Measurements from ENCODE around the gene SH3GL3.
A peak's percentile ranks its signal among the peaks of the same experiment; 100 is the strongest.

Gene SH3GL3

DNA sequence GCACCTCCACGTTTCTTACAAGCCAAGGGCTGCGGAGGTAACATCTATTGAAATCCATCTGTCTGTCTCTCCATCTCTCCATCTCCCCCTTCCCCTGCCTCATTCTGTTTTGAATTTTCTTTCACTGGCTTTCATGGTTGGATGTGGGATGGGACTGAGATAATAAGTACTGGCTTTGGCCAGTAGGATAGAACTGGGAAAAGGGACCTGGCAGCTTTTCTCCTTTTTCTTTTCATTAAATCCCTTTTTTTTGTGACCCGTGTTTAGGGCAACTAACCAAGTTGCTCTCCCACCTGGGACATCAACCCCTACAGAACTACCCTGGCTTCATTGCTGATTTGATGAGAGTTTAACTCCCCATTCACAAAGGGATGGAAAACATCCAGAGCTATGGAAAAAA is 139.9 kb downstream of the SH3GL3 start:
- CTCF ChIA-PET: interaction anchor here (0.6 to 2.5 kb wide), 4 partner anchors 9 to 1034 kb away, joined by 4 to 11 read pairs (median 7); no protein-coding TSS in a partner anchor
- POLR2A ChIA-PET: no interaction called here
- no peaks in the 10 kb centered on the region for H3K36me3 ChIP-seq (ENCODE audit: control insufficient read depth in 2 of 2, insufficient read depth in 1 of 2, low read length in 2 of 2)
- H3K9me3 ChIP-seq (ENCODE audit: control insufficient read depth, insufficient read depth, low read depth, low read length): no peaks in the 10 kb centered on the region
- no peak for TF ChIP-seq KLF10 (tag by site-specific recombination; IDR thresholded peaks at IDR 0.05)
- TF ChIP-seq, protein P1, sequence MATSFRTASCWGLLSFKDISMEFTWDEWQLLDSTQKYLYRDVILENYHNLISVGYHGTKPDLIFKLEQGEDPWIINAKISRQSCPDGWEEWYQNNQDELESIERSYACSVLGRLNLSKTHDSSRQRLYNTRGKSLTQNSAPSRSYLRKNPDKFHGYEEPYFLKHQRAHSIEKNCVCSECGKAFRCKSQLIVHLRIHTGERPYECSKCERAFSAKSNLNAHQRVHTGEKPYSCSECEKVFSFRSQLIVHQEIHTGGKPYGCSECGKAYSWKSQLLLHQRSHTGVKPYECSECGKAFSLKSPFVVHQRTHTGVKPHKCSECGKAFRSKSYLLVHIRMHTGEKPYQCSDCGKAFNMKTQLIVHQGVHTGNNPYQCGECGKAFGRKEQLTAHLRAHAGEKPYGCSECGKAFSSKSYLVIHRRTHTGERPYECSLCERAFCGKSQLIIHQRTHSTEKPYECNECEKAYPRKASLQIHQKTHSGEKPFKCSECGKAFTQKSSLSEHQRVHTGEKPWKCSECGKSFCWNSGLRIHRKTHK (tag by site-specific recombination; IDR thresholded peaks at IDR 0.05): no peak
- no peak overlapping the region for H3K27ac ChIP-seq (ENCODE audit: extremely low read depth, low read depth, low read length)
- no peak overlapping the region for H3K4me3 ChIP-seq (ENCODE audit: low read depth, low read length)
- H3K4me1 ChIP-seq (ENCODE audit: control insufficient read depth, insufficient read depth, low read length): no peaks in the 10 kb centered on the region

DNA sequence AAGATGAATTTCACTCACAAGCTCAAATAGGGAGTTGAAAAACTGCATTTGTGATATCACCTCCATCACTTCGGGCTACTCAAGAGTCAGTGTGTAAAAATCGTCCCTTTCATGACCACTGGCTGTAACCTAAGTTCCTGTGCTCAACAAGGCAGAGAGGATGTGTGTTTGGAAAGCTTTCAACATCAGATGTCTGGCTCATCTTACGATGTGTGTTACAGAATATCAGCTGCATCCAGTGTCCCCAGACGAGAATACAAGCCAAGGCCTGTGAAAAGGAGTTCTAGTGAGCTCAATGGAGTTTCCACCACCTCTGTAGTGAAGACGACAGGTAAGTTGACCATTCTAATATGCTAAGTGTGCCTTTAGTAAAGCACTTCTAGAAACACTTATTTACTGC is 141.3 kb downstream of the SH3GL3 start:
- Histone ChIP-seq H3K9me3 (ENCODE audit: control insufficient read depth, insufficient read depth, low read depth, low read length) (no peaks in the 10 kb centered on the region), H3K4me3 (ENCODE audit: low read depth, low read length) (no peak overlapping the region), H3K36me3 (ENCODE audit: control insufficient read depth in 2 of 2, insufficient read depth in 1 of 2, low read length in 2 of 2) (no peaks in the 10 kb centered on the region), H3K27ac (ENCODE audit: extremely low read depth, low read depth, low read length) (no peak overlapping the region), H3K4me1 (ENCODE audit: control insufficient read depth, insufficient read depth, low read length) (no peaks in the 10 kb centered on the region)
- TF ChIP-seq ZNF155 (tag by site-specific recombination; IDR thresholded peaks at IDR 0.05) (no peak), ZNF707 (tag by site-specific recombination; IDR thresholded peaks at IDR 0.05) (no peak)
- TF ChIP-seq, protein P2, sequence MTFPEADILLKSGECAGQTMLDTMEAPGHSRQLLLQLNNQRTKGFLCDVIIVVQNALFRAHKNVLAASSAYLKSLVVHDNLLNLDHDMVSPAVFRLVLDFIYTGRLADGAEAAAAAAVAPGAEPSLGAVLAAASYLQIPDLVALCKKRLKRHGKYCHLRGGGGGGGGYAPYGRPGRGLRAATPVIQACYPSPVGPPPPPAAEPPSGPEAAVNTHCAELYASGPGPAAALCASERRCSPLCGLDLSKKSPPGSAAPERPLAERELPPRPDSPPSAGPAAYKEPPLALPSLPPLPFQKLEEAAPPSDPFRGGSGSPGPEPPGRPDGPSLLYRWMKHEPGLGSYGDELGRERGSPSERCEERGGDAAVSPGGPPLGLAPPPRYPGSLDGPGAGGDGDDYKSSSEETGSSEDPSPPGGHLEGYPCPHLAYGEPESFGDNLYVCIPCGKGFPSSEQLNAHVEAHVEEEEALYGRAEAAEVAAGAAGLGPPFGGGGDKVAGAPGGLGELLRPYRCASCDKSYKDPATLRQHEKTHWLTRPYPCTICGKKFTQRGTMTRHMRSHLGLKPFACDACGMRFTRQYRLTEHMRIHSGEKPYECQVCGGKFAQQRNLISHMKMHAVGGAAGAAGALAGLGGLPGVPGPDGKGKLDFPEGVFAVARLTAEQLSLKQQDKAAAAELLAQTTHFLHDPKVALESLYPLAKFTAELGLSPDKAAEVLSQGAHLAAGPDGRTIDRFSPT (tag by site-specific recombination; IDR thresholded peaks at IDR 0.05): no peak
- ChIA-PET CTCF (interaction anchor here (1.0 kb wide), 1 partner anchor 23 kb away, joined by 3 read pairs; no protein-coding TSS in a partner anchor), POLR2A (no interaction called here)

DNA sequence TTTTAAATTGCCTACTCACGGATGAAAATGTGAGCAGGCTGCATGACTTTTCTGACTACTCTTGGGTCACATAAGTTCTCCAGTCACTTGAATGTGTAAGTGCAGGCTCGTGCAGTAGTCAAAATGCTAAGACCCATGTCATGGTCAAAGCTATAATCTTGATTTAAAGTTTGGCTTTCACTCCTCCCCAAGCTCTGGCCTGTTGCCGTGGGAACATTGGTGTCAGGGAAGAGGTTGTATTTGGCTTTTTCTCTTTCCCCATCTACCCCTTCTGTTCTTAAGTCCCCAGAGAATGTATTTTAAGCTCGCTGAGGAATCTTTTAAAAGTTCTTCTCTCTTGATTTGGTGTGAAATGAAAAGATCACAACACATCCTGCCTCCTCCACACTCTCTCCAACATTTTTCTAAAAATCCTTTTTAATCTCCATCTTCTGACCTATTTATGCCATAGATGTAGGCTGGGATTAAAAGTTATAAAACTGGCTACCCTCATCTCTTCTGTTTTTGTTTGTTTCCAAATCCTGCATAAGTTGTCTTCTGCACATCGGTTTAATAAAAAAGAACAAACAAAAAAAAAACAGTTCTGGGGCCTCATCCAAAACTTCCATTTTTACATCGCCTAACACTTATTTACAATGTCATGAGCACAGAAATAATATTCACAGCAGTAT is 145.4 kb downstream of the SH3GL3 start:
- H3K4me3 ChIP-seq (ENCODE audit: low read depth, low read length): no peak overlapping the region
- no peaks in the 10 kb centered on the region for H3K4me1 ChIP-seq (ENCODE audit: control insufficient read depth, insufficient read depth, low read length)
- H3K9me3 ChIP-seq (ENCODE audit: control insufficient read depth, insufficient read depth, low read depth, low read length): no peaks in the 10 kb centered on the region
- ChIA-PET CTCF (interaction anchor here (0.6 to 1.9 kb wide), 4 partner anchors 21 to 1006 kb away, joined by 3 to 7 read pairs (median 4); no protein-coding TSS in a partner anchor), POLR2A (no interaction called here)
- no peak overlapping the region for H3K27ac ChIP-seq (ENCODE audit: extremely low read depth, low read depth, low read length)
- no peaks in the 10 kb centered on the region; a peak in 1 of 3 replicates for H3K36me3 ChIP-seq (ENCODE audit: control insufficient read depth in 2 of 2, insufficient read depth in 1 of 2, low read length in 2 of 2)
- no peak for TF ChIP-seq ZNF114 (tag by site-specific recombination; IDR thresholded peaks at IDR 0.05)

DNA sequence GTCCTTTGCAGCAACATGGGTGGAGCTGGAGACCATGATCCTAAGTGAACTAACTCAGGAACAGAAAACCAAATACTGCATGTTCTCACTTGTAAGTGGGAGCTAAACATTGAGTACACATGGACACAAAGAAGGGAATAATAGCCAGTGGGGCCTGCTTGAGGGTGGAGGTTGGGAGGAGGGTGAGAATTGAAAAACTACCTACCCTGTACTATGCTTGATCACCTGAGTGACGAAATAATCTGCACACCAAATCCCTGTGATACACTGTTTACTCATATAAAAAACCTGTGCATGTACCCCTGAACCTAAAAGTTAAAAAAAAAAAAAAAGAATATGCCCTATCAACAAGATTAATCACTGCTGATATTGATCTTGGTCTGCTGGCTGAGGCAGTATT is 148.1 kb downstream of the SH3GL3 start:
- Histone ChIP-seq H3K36me3 (ENCODE audit: control insufficient read depth in 2 of 2, insufficient read depth in 1 of 2, low read length in 2 of 2) (no peaks in the 10 kb centered on the region; a peak in 1 of 3 replicates), H3K4me3 (ENCODE audit: low read depth, low read length) (no peak overlapping the region), H3K4me1 (ENCODE audit: control insufficient read depth, insufficient read depth, low read length) (no peaks in the 10 kb centered on the region), H3K27ac (ENCODE audit: extremely low read depth, low read depth, low read length) (no peak overlapping the region), H3K9me3 (ENCODE audit: control insufficient read depth, insufficient read depth, low read depth, low read length) (no peaks in the 10 kb centered on the region)
- POLR2A ChIA-PET: no interaction called here
- CTCF ChIA-PET: interaction anchor here (0.6 kb wide), 1 partner anchor 24 kb away, joined by 3 read pairs; no protein-coding TSS in a partner anchor
- TF ChIP-seq ZNF302 (tag by site-specific recombination; IDR thresholded peaks at IDR 0.05; ENCODE audit: low read depth) (no peak), KLF10 (tag by site-specific recombination; IDR thresholded peaks at IDR 0.05) (no peak), GLIS2 (tag by site-specific recombination; IDR thresholded peaks at IDR 0.05) (no peak), ZBTB7A (tag by site-specific recombination; IDR thresholded peaks at IDR 0.05; ENCODE audit: low read depth) (no peak), ZNF146 (tag by site-specific recombination; IDR thresholded peaks at IDR 0.05) (0 out of 2 replicates have a peak, but pooled peaks have one; percentile 11), ZNF248 (tag by site-specific recombination; IDR thresholded peaks at IDR 0.05) (no peak), ZNF10 (tag by site-specific recombination; IDR thresholded peaks at IDR 0.05) (no peak), TRIM28 (IDR thresholded peaks at IDR 0.05; ENCODE audit: borderline replicate concordance, low read length) (0 out of 2 replicates have a peak, but pooled peaks have one; percentile 35), KLF7 (tag by site-specific recombination; IDR thresholded peaks at IDR 0.05; ENCODE audit: borderline replicate concordance) (no peak), ZNF366 (tag by site-specific recombination; conservative IDR thresholded peaks at IDR 0.05) (no peak), ZFHX2 (tag by site-specific recombination; conservative IDR thresholded peaks at IDR 0.05) (no peak), ZNF214 (tag by site-specific recombination; IDR thresholded peaks at IDR 0.05; ENCODE audit: borderline replicate concordance) (no peak)
- TF ChIP-seq, protein P3, sequence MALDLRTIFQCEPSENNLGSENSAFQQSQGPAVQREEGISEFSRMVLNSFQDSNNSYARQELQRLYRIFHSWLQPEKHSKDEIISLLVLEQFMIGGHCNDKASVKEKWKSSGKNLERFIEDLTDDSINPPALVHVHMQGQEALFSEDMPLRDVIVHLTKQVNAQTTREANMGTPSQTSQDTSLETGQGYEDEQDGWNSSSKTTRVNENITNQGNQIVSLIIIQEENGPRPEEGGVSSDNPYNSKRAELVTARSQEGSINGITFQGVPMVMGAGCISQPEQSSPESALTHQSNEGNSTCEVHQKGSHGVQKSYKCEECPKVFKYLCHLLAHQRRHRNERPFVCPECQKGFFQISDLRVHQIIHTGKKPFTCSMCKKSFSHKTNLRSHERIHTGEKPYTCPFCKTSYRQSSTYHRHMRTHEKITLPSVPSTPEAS (tag by site-specific recombination; IDR thresholded peaks at IDR 0.05): no peak
- TF ChIP-seq, protein P4, sequence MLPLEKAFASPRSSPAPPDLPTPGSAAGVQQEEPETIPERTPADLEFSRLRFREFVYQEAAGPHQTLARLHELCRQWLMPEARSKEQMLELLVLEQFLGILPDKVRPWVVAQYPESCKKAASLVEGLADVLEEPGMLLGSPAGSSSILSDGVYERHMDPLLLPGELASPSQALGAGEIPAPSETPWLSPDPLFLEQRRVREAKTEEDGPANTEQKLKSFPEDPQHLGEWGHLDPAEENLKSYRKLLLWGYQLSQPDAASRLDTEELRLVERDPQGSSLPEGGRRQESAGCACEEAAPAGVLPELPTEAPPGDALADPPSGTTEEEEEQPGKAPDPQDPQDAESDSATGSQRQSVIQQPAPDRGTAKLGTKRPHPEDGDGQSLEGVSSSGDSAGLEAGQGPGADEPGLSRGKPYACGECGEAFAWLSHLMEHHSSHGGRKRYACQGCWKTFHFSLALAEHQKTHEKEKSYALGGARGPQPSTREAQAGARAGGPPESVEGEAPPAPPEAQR (tag by site-specific recombination; IDR thresholded peaks at IDR 0.05): no peak
- TF ChIP-seq, protein P5, sequence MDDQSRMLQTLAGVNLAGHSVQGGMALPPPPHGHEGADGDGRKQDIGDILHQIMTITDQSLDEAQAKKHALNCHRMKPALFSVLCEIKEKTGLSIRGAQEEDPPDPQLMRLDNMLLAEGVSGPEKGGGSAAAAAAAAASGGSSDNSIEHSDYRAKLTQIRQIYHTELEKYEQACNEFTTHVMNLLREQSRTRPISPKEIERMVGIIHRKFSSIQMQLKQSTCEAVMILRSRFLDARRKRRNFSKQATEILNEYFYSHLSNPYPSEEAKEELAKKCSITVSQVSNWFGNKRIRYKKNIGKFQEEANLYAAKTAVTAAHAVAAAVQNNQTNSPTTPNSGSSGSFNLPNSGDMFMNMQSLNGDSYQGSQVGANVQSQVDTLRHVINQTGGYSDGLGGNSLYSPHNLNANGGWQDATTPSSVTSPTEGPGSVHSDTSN (CRISPR knock-in tag; IDR thresholded peaks at IDR 0.05): no peak
